Body of pancreas (tissue), 4 donors: Measurements from ENCODE around the gene KRTAP3-3.

Experiments used
- CTCF ChIP-seq, 7 experiments: fragments of 450-650 bp in 4 of 7; fragments of 200-600 bp in 3 of 7; sonication (generic) in 3 of 7; IDR thresholded peaks; one replicate each; pipeline ENCODE4 v1.5.1; 2016 to 2019; ENCODE audit warnings: antibody characterized with exemption in 7 of 7
- POLR2A ChIP-seq, 3 donors: fragments of 450-650 bp; IDR thresholded peaks; one replicate each; pipeline ENCODE4 v1.6.1; 2016; ENCODE audit warnings: antibody characterized with exemption in 3 of 3, mild to moderate bottlenecking in 2 of 3

GRCh38 chr17:40974366-40974765 is 19.6 kb downstream of the KRTAP3-3 start:
- TF ChIP-seq CTCF (IDR thresholded peaks at IDR 0.05) (no peak), POLR2A (IDR thresholded peaks at IDR 0.05) (no peak)
